ENCODE results near the gene MYMK.

- TF ChIP-seq CTCF (IDR thresholded peaks at IDR 0.05) (no peak), EP300 (IDR thresholded peaks at IDR 0.05) (no peak), POLR2A (IDR thresholded peaks at IDR 0.05) (no peak)
Observed at GRCh38 chr9:133571391-133571890, 46.7 kb upstream of the MYMK start.

All from stomach (tissue), 4 donors.